ENCODE measurements around the gene TLNRD1.

TLNRD1 gene

DNA sequence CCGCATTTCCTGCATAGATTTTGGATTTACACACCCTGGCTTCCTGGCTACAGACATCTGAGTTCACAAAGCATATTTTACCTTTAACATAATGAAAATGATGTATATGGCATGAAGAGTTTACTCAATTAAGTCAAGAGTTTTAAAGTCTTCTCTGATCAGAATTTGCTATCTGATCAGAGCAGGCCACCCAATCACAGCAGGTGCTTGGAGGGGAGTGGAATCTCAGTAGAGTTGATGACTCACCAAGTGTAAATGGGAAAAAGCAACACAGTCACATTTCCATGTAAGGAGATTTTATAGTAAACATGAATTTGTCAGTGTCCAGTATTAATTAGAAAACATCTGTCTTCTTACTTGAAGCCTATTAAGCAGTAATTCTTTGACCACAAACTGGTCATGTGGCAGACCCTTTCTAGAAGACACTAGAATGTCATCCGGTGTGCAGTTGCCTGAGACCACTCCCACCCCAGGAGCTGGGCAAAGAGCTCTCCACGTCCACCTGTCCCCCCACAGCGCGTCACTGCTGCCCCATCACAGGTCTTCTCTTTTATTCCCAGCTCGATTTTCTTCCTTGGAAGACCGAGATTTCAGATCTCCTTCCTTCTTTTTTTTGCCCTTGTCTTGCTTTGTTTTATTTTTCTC lies 21.9 kb upstream of the TLNRD1 start:
- no peak for DNase-seq

DNA sequence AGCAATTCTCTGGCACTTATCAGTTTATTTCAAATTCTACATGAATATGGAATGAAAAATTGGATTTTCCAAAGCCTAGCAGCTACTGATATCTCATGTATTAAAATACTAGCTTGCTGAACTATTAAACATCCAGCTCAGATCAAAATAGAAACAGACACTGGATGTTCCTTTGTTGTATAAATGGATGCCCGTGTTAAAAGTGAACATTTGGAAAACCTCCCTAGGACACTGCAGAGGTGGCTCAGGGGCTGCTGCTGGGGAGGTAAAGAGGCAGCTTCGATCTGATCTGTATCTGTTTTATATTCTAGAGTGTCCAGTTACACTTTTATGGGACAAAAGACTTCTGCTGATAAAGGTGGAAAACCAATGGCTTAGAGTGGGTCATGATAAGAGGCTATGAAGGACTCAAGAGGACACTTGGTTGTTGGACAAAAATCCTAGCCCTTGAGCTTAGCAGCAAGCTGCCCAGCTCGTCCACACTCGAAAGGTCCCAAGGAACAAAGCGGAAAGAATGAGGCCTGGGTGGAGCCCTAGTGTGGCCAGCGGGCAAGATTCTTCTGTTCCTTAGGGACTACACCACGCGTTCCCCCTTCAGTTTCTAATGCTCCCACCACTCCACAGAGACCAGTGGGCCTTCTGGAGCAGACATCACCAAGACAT lies 21.1 kb upstream of the TLNRD1 start:
- no peak for DNase-seq

DNA sequence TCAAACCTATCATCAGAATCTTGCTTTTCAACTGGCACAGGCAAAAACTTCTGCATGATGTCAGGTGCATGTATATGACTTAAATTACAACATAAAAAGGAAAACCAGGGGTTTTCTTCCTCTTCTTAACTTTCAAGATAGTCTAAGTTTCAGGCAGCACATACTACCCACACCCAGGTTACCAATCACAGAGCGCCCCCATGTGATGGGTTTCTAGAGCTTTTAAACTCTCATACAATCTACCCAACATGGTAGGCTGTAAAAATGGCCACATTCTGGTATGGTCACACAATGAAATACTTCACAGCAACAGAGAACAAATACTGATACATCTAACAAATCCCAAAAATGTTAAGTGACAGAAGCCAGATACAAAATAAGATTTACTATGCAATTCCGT lies 18.5 kb upstream of the TLNRD1 start:
- DNase-seq: no peak

DNA sequence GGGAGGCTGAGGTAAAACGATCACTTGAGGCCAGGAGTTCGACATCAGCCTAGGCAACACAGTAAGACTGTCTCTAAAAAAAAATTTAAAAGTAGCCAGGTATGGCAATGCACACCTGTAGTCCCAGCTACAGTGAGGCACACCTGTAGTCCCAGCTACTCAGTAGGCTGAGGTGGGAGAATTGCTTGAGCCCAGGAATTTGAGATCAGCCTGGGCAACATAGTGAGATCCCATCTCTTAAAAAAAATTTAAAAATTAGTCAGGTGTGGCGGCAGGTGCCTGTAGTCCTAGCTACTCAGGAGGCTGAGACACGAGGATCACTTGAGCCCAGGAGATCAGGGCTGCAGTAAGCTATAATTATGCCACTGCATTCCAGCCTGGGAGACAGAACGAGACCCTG lies 17.9 kb upstream of the TLNRD1 start:
- DNase-seq: no peak

DNA sequence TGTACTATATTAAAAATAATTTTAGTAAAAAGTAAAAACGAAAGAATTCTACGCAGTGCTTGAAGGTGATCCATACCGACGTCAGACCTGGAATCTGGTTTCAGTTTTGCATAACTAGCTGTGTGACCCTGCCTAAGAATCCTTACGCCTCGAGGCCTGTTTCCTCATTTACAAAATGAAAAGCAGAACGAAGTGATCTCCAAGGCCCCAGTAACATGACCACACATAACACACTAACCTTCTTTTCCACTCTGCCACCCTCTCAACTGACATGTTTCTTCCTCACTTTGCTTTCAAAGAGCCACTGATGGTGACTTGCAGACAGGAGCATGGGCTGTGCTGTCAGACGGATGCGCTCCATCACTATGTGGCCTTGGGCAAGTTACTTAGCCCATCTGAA lies 15.9 kb upstream of the TLNRD1 start:
- no peak for DNase-seq

DNA sequence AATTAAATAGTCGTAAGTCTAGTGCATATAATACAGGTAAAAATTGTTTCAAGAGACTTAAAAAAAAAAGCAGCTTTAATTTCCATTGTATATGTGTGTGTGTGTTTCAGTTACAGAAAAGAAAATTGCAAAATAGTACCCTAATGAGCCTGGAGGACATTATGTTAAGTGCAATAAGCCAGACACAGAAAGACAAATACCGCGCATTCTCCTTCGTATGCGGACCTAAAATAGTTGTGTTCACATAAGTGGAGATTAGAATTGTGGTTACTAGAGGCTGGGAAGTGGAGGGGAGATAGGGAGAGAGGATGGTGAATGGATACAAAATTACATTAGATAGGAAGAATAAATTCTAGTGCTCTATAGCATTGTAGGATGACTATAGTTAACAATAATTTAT lies 14.7 kb upstream of the TLNRD1 start:
- no peak for DNase-seq

DNA sequence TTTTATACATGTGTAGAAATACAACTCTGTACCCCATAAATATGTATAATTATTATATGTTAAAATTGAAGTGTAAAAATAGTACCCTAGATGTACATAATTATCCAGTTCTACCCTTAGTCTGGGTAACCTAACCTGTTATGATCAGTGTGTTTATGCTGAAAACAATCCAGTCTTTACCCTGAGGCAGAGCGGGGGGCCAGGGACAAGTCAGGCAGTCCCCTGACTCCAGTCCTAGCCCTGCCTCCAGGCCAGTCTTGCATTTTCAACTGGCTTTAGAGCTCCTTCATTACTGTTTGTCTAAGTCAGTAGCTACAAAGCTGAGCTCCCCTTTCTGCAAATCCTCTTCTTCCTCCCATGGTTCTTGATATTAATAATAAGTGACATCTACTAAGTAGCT lies 14.2 kb upstream of the TLNRD1 start:
- DNase-seq: no peak

DNA sequence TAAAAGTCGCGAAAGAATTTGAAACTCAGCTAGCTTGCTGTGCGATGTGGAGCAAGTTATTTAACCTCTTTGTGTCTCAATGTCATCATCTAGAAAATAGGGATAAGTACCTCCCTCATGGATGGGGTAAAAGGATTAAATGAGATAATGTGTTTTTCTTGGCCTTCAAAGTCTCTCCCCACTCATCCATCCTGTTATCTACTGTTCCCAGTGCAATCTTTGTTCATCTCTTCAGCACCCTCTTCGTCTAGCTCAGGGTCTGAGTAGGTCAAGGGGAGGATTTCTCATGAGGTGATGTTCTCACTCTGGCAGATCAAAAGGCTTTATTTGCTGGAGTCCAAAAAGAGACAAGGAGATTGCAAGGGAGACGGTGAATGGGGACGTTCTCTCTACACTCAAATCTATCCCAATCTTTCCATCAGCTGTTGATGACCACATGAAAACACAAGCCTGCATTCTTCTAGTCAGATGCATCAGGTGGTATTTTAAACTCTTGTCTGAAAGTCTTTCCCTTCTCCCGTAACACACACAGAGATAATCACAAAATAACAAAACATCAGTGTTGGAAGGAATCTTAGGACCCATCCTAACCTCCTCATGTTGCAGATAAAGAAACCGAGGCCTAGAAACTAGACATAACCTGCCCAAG lies 12.5 kb upstream of the TLNRD1 start:
- DNase-seq: no peak

DNA sequence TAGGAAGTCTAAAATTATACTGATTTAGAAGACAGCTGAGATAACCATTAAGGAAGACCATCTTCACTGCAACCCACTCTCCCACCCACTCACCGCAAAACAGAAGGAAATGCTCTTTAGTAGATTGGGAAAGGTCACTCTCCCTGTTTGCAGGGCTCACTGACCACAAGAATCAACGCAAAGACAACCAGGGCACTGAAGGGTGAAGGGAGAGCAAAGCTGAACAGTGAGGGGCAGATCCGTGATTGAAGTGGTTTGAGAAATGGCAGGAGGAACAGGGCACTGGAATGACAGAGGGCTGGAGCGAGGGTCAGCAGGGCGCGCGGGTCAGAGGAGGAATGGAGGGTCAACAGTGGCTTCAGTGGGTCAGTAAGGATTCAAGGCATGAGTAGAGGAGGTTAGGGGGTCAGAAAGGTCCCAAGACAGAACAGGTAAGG lies 11.6 kb upstream of the TLNRD1 start:
- DNase-seq: no peak

DNA sequence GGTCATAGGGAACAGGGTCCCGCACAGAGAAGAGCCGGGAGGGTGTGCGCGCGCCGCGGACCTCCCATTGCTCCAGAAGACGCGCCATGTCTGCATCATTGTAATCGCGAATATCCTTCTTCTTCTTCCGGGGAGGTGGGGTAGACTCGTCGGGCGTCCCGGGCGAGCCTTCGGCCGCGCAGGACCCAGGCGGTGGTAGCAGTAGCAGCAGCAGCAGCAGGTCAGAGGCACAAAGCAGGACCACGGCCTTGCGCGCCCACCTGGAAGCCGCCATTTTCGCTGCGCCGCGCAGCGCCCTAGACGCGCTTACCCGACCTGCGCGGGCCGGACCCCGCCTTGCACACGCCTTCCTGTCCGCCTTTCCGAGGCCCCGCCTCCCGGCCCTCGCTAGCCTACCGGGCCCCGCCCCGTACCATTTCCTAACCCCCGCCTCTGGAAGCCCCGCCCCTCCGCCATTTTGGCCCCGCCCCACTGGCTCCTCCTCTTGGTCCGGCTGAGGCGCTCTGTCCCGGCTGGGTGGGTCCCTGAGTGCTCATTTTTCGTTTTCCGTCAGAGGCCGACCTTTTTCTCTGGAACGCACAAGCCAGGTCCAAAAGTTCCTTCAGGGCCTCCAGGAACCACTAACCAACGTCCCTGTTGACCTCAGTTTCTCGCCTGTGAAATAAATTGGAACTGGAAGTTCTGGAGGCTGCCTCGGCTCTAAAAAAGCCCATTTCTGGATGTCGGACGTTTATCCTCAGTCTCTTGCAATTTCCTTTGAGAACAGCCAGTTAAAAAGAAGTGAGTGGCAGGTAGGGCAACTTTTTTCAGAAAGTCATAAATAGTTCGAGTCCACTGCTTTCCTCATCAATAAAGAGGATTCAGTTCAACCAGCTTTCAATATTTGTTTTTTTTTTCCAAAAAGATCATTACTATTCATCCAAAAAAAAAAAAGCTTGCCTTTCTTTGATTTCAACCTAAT lies 10.9 kb upstream of the TLNRD1 start, which contains the start of gene MESD:
MESD (minus strand) TSS at position 302 of the 961 bp plus-strand sequence; CDS start at position 274, 28 bp downstream.
- peak; percentile 96 for DNase-seq

DNA sequence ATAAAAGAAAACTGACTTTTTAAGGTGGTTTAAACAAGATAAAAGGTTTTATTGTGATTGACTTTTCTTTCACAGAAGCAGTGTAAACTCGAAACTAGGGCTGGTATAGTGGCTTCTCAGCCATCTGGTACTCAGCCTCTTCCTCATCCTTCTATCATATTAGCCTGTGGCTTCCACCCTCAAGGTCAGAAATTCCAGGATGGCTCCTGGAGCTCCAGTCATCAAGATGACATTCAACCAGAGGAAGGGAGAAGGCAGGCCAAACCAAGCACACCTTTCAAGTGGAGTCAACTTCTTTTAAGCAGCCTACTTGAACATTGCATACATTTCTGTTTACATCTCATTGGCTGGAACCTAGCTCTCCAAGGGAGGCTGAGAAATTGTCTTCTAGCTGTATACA lies 9.8 kb upstream of the TLNRD1 start:
- no peak for DNase-seq

DNA sequence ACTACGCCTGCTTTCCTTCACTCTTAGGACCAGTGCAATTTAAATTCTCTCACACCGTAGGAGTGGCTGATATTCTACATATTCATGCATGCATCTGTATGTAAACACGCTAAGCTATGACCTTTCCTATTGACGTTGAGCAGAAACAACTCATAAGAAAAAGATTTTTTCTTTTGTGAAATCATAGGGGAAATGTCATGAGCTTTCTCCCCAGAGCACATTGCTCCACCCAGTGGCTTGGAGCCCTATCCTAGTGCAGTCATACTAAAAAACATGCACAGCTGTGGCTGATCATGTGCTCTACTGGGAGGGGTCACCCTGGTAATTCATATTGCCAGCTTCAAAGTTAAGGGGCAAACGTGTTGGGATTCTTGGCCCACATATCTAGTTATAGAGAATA lies 9.3 kb upstream of the TLNRD1 start:
- no peak for DNase-seq

DNA sequence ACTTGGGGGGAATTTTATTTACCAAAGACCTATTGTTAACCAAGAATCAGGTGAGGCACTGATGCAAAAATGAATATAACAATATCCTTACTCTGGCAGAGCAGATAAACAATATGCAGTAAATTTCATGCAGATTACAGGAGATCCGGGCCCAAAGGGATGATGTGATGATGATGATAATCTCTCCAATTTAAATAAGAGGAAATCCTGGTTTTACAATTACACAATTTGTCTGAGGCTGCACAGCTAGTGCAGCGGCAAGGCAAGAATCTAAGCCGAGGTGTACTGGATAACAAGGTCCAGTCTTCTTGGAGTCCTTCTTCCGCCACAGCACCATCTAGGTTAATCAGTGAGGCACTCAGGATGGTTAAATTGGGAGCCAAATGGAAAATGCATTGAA lies 8.7 kb upstream of the TLNRD1 start:
- no peak for DNase-seq

DNA sequence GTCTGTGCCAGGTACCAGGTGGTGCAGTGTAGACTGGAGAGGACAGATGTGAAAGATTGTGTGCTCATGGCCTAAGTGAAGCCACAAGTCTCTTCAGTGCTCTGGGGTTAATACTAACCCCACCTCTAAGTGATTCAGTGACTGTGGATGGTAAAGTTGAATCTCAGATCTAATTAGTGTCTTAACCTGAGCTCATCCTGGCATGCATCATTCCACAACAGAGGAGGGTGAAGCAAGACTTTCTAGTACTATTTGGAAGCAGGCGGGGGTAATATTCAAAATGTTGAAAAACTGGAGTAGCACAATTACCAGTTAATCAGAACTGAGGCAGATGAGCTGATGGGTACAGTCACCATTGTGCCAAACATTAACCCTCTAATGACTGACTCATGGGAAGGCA lies 8.3 kb upstream of the TLNRD1 start:
- no peak for DNase-seq

DNA sequence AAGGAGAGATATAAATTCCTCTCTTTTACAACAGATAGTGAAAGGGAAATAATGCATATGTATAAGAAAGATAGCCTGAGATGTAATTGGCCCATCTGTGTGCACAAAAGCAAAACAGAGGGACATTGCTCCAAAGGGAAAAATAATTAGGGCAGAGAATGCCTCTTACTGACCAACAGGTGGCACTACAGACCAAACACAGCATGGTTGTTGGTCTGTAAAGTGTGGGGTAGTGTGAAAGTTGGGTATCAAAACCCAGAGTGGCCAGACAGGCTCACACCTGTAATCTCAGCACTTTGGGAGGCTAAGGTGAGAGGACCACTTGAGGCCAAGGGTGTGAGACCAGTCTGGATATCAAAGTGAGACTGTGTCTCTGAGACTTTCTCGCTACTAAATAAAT lies 4.5 kb upstream of the TLNRD1 start:
- peak; percentile 38 for DNase-seq

DNA sequence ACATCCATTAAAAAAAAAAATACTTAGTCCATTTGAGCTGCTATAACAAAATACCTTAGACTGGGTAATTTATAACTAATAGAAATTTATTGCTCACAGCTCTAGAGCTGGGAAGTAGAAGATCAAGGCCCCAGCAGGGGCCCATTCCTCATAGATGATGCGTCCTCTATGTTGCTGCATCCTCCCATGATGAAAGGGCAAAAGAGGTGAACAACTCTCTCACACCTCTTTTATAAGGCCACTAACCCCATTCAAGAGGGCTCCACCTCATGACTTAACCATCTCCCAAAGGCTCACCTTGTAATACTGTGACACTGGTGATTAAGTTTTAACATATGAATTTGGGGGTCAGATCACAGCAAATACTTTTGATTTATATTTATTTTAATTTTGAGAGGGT lies 3.0 kb upstream of the TLNRD1 start:
- DNase-seq: no peak

DNA sequence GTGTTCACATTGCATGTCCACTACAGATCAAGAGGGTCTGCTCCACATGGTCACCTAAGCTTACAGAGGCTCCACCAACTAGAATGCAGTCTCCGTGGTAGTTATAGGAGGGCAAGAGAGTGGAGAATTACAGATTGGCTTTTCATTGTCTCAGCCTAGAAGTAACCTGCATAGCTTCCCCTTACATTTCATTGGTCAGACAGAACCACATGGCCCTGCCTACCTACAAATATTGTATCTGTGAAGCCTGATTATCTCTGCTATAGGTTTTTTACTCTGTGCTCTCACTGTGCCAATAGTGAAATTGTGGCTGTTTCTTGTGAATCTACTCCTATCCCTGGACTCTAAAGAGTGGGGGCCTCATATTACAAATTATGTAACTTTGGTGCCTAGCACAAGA lies 2.5 kb upstream of the TLNRD1 start:
- DNase-seq: no peak

DNA sequence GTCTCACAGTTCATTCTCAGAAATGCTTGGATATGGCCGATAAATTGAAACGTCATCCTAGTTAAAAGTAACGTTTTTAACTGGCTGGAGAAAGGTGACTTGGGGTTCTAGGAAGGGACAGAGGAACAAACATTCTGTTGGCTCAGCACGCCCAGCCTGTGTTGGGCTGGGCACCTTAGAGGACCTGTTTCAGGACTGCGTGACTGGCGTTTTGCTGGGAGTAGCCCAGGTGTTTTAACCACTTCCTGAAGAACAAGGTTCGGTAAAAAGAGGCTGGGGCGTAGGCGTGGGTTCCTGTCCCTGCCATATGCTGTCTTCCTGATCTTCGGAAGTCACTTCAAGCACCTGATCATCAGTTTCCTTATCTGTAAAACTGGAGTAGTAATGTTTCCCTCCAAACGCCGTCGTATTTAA lies 1.1 kb upstream of the TLNRD1 start:
- peak; percentile 67 for DNase-seq

DNA sequence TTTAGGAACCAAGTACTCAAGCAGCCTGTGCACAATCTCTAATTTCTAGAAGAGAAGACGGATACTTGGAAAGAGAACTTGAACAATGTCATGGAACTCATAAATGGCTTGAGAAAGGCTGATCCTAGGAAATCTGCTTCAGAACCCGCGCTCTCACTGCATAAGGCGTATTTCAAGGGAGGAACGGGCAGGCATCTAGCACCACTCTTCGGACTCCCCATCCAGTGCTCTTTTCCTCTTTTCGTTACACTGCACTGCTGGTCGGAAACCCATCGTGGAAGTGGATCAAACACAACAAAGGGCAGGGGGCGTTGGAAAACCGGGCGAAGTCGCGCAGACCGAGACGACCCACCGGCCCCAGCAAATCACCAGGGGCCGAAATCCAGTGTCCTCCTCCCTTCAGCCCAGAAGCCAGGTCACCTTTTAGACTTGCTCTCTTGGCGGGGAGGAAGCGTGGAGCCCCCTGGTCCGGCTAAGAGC lies 539 bp upstream of the TLNRD1 start:
- DNase-seq: no peak

DNA sequence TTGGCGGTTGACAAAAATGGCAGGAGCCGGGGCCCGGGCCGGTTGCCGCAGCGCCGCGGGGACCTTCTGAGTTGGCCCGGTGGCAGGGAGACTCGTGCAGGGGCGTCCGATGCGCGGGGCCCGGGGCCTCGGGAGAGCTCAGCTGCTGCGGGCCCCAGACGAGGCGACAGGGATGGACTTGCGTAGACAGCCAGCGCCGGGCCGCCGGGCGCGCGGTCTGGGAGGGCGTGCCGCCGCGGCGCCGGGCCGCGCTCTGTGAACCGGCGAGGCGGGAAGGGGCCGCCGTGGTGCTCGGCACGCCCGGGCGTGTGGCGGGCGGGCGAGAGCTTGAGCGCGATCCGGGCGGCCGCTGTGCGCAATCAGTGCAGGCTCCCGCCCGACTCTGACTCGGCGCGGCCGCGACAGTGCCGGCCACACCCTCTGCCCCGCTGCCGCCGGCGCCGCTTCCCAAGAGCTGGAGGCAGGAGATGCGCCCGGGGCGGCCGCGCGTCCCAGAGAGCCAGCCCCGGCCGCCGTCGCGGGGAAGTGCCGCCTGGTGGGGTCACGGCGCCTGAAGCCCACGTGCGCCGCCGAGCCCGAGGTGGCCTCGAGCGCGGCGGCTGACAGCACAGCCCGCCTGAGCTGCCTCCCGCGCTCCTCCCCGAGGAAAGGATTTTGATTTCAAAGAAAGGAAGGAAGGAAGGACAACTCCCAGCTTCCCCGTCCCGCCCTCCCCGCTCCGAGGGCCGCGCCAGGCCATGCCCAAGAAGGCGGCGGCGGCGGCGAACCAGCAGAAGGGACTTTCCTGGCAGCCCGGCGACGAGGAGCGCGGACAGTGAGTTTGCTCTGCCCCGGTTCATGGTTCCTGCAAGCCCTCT lies 657 bp downstream of the TLNRD1 start:
- DNase-seq: peak; percentile 63

DNA sequence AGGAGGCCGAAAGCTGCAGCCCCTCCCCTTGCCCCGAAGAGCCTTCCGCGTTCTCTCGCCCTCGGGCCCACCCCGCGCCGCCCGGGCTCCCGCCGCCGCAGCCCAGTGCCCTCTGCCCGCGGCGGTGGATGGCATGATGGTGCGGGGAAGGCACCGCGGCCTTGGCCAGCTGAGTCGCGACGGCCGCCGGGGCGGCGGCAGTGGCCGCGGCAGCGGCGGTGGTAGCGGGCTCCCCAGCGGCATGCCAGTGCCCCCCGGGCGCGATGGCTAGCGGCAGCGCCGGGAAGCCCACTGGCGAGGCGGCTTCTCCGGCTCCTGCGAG lies 1.2 kb downstream of the TLNRD1 start:
- no peak for DNase-seq

All from CD4-positive, alpha-beta T cell treated with Interleukin-10 for 1 hour (primary cell).